Measurements from ENCODE around the gene AP1G2. TPM values are rescaled to one million over a fixed set of nuclear protein-coding genes. Genes with fewer than 3 reads are reported as not detected.

The AP1G2 gene
- total and polyA plus RNA-seq, 2 of the 13 experiments (the other 11 are each of a cell fraction or from before 2014, with no cell fraction given) = 96.9 to 611 TPM

- TF ChIP-seq ARID2 (CRISPR knock-in tag; IDR thresholded peaks at IDR 0.05; ENCODE audit: borderline replicate concordance) = peak; percentile 74; the same call in 1 of the 2 replicates
- peak; percentile 94 for TF ChIP-seq HNF1B (CRISPR knock-in tag; IDR thresholded peaks at IDR 0.05)
- TF ChIP-seq CCDC6 (CRISPR knock-in tag; IDR thresholded peaks at IDR 0.05) = 0 out of 2 replicates have a peak, but pooled peaks have one; percentile 70
- TF ChIP-seq ISL2 (CRISPR knock-in tag; IDR thresholded peaks at IDR 0.05) = peak; percentile 92
- peak; percentile 79 for TF ChIP-seq ZFX (CRISPR knock-in tag; IDR thresholded peaks at IDR 0.05; ENCODE audit: low read depth)
- no peak for TF ChIP-seq RBFOX2 (IDR thresholded peaks at IDR 0.05; ENCODE audit: low read depth, low read length)
- TF ChIP-seq ZNF503 (CRISPR knock-in tag; IDR thresholded peaks at IDR 0.05) = peak; percentile 65; the same call in 1 of the 2 replicates
- peak; percentile 93 for TF ChIP-seq ZFP91 (CRISPR knock-in tag; IDR thresholded peaks at IDR 0.05; ENCODE audit: borderline replicate concordance)
- TF ChIP-seq GTF2F1 (IDR thresholded peaks at IDR 0.05; ENCODE audit: low read length) = 0 out of 2 replicates have a peak, but pooled peaks have one; percentile 46
- TF ChIP-seq SCMH1 (CRISPR knock-in tag; IDR thresholded peaks at IDR 0.05; ENCODE audit: borderline replicate concordance) = no peak
- no peak for TF ChIP-seq SATB2 (CRISPR knock-in tag; IDR thresholded peaks at IDR 0.05)
- peak; percentile 56; the same call in 1 of the 2 replicates for TF ChIP-seq ZBTB46 (CRISPR knock-in tag; IDR thresholded peaks at IDR 0.05; ENCODE audit: borderline replicate concordance)
- TF ChIP-seq JUND (CRISPR knock-in tag; IDR thresholded peaks at IDR 0.05) = no peak
- no peak for TF ChIP-seq ZNF674 (CRISPR knock-in tag; IDR thresholded peaks at IDR 0.05; ENCODE audit: low read depth)
- TF ChIP-seq ZBTB2 (CRISPR knock-in tag; IDR thresholded peaks at IDR 0.05; ENCODE audit: low read depth) = no peak
- peak; percentile 98 for TF ChIP-seq KLF6 (CRISPR knock-in tag; IDR thresholded peaks at IDR 0.05)
- TF ChIP-seq KAT7 (CRISPR knock-in tag; IDR thresholded peaks at IDR 0.05; ENCODE audit: borderline replicate concordance) = peak; percentile 98; the same call in 1 of the 2 replicates
- no peak for TF ChIP-seq ZNF234 (CRISPR knock-in tag; conservative IDR thresholded peaks at IDR 0.05)
- TF ChIP-seq RARA (CRISPR knock-in tag; IDR thresholded peaks at IDR 0.05) = peak; percentile 83
- TF ChIP-seq ZNF12 (CRISPR knock-in tag; IDR thresholded peaks at IDR 0.05) = peak; percentile 90
- TF ChIP-seq ZNF501 (CRISPR knock-in tag; IDR thresholded peaks at IDR 0.05) = peak; percentile 94
Observed at GRCh38 chr14:23588884-23589598, 21.4 kb upstream of the AP1G2 start (continued).
